HG02610 (cell line): Measurements from ENCODE around the gene ZNF540.
A peak's percentile ranks its signal among the peaks of the same experiment; 100 is the strongest.
"Not testable (repeated sequence)": the region's sequence is repeated elsewhere in the genome, so short reads cannot be mapped to it uniquely, and the experiment has no call there.

Experiments used
- ATAC-seq: cut with Tn5 transposase; IDR thresholded peaks from one replicate; pipeline ENCODE4 v1.9.1; 2021; ENCODE audit warnings: mild to moderate bottlenecking, moderate library complexity; ENCODE audit not compliant: unreplicated experiment

The ZNF540 gene

DNA sequence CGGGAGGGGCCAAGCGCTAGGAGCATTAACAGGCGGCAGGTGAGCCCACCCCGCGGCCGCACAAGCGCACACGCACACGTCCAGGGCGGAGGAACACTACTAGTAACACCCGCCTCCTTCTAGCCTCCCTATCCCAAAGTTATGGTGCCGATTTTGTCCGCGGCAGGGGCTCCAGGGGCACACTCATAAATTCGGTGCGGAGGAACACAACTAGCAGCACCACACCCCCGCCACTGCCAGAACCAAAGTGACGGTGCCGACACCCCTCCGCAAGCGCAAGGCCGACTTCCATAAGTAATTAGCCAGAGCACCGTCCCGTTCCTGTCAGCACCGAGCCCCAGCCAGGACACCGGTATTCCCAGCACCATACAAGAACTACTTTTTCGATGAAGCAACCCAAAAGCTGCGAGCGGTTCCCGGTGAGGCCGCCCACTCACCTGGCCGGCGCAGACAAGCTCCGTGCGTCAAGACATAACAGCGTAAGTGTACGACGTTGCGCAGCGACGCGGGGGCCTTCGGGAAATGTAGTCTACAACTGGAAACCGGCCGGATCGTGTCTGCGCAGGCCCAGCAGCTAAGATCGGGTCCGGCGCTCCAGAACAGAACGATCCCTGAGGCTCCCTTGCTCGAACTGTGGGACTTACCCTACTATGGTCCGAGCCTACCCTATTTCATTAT, at the start of gene ZNF540, which contains the start of gene ZNF571:
Gene ZNF540 (plus strand): TSS at position 573 of the 678 bp plus-strand sequence. CDS start 3,572 bp downstream, outside the sequence.
Gene ZNF571 (minus strand): TSS at position 489 of the 678 bp plus-strand sequence. CDS start 8,116 bp downstream, outside the sequence.
- ATAC-seq = peak; percentile 97

DNA sequence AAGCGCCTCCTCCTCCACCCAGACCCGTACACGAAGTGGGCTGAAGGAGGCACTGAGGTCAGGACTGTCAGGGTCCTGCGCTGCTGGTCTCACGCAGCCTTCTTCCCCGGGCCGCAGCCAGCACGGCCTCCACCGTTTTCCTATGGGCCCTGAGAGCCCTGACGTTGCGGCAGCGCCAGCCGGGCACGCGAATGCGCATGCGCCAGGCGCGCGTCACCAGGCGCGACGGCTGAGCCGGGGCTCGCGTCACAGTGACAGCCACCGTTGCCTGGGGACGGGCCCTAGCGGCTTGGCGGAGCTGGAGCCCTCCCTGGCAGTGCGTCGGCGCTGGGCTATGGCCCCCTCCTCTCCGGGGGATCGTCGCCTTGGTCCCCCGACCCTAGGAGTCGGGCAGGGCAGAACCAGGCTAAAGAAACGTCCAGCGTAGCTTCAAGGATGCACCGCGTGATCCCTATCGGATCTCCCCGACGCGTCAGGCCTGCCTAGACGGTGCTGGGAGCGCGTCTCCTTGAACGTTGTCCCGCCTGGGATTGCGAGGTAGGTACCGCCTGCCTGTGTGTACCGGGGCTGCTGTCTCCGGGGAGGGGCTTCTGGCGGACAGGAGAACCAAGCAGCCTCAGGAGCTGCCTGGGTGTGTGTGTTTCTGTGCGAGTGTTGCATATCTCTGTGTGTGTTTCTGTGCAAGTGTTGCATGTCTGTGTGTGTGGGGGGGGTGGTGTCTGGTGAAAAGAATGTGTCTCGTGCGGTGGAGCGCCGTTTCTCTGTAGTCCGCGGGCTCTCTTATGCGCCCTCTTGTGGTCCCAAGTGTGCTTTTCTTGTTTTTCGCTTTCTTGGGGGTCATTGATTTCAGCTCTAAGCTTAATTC, 43.3 kb upstream of the ZNF540 start:
- ATAC-seq = no peak

DNA sequence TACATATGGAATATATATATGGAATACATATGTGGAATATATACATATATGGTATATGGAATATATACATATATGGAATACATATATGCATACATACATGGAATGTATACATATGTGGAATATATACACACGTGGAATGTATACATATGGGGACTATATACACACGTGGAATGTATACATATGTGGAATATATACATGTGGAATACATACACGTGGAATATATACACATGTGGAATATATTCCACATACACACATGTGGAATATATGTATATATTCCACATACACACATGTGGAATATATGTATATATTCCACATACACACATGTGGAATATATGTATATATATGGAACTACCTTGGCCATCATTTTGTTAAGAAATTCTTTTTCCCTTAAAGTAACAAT, 31.2 kb upstream of the ZNF540 start:
- no peak for ATAC-seq

DNA sequence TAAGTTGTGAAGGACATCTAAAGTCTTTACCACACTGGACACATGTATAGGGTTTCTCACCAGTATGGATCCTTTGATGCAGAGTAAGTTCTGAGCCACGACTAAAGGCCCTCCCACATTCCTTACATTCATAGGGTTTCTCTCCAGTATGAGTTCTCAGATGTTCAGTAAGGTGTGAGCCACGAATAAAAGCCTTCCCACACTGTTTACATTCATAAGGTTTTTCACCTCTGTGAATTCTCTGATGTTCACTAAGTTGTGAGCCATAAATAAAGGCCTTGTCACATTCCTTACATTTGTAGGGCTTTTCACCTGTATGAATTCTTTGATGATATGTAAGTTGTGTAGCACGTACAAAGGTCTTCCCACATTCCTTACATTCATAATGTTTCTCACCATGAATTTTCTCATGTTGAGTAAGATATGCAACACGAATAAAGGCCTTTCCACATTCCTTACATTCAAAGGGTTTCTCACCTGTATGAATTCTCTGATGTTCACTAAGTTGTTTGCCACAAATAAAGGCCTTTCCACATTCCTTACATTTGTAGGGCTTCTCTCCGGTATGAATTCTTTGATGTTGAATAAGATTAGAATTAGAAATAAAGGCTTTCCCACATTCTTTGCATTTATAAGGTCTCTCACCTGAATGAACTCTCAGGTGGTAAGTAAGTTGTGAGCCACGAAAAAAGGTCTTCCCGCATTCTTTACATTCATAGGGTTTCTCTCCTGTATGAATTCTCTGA, 29.9 kb upstream of the ZNF540 start:
- ATAC-seq = no peak

DNA sequence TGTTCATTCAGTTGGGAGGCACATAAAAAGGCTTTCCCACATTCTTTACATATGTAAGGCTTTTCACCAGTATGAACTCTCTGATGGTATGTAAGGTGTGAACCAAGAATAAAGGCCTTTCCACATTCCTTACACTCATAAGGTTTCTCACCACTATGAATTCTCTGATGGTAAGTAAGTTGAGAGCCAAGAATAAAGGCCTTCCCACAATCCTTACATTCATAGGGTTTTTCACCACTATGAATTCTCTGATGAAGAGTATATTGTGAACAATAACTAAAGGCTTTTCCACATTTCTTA, 29.4 kb upstream of the ZNF540 start:
- ATAC-seq = no peak

DNA sequence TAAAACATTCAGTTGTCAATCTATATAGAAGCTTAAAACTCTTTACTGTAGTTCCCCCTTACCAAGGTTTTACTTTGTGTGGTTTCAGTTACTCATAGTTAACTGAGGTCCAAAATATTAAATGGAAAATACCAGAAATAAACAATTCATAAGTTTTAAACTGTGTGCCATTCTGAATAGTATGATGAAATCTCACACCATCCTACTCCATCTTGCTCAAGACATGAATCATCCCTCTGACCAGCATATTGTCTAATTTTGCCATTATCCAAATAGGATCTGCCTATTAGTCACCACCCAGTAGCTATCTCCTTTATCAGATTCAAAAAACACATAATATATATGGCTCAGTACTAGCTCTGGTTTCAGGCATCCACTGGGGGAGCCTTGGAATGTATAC, 22.5 kb upstream of the ZNF540 start:
- no peak for ATAC-seq

DNA sequence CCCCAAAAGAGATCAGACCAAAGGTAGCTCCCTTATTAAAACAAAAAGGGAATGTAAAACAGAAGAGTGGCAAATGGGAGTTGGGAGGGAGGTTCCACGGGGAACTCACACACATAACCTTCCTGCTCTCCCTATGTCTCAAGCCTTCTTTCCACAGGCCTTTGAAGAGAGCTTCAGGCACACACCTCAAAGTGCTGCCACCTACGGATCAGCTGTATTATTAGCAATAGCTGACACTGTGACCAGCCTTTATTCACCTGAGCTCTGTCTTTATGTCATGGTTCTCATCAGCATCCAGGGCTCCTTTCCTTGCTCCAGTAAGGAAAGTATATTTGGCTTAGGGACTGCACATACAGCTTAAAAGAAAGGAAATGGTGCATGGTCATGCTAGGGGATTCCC, 11.3 kb upstream of the ZNF540 start:
- ATAC-seq = no peak

DNA sequence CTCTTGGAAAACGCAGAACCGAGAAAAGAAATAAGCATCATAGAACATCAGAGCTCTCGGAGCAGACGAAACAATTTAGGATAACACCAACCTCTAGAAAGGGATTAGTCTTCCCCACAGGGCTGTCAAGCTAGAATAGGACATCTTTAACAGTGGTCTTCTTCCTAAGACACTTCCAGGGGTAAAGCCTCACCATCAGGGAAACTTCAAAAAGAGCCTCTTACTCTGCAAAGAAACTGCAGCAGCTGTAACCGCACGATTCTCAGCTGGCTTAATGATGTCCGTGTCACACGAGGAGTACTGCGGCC, 726 bp upstream of the ZNF540 start:
- ATAC-seq = no peak

DNA sequence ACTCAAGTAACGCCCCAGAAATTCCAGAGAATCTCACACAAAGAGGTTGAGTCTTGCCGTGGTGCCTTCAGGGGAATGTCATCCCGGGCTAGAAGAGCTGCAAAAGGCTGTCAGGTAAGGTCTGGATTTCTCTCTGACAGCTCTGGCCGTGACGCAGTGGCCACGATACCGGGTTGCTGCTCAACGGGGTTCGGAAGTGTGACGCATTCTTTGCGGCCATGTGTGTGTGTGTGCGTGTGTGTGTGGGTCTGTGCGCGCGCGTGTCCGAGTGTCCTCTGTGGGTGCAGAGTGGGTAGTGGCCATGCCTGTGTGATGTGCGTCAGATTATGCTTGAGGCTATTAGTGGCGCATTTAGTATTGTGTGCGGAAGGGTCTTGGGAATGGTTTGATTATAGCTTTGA, 306 bp downstream of the ZNF540 start:
- peak; percentile 3 for ATAC-seq

DNA sequence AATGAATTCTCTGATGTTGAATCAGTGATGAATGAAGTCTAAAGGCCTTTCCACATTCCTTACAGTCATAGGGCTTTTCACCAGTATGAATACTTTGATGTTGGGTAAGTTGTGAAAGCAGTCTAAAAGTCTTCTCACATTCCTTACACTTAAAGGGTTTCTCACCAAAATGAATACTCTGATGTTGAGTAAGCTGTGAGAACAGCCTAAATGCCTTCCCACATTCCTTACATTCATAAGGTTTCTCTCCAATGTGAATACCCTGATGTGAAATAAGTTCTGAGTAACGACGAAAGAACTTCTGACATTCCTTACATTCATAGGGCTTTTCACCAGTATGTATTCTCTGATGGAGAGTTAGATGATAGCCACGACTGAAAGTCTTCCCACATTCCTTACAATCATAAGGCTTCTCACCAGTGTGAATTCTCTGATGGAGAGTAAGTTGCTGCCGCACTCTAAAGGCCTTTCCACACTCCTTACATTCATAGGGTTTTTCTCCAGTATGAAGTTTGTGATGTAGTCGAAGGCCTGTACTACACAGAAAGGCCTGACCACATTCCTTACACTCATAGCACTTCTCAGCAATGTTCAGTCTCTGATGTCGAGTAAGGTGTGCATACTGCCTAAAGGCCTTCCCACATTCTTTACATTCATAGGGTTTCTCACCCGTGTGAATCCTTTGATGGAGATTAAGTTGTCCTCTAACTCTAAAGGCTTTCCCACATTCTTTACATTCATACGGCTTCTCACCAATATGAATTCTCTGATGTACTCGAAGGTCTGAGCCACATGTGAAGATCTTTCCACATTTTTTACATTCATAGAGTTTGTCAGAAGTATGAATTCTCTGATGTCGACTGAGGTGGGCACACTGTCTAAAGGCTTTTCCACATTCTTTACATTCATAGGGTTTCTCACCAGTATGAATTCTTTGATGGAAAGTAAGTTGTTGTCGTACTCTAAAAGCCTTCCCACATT, 40.7 kb downstream of the ZNF540 start:
- no peak for ATAC-seq

DNA sequence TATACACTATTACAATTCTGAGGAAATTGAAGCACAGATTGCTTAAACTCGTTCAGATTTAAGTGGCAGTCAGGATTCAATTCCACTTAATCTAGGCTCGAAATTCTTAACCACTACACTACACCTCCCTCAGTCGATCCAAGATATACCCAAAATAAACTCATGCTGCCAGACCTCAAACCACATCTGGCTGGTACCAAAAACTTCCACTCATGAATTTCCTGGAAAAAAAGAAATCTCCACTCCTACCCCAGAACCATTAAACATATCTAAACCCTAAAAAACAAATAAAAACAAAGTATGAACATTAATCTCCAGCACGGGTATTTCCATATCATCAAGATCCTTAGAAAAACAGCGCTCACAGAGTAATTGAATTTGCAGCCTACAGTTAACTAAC, 59.4 kb downstream of the ZNF540 start:
- ATAC-seq = no peak

DNA sequence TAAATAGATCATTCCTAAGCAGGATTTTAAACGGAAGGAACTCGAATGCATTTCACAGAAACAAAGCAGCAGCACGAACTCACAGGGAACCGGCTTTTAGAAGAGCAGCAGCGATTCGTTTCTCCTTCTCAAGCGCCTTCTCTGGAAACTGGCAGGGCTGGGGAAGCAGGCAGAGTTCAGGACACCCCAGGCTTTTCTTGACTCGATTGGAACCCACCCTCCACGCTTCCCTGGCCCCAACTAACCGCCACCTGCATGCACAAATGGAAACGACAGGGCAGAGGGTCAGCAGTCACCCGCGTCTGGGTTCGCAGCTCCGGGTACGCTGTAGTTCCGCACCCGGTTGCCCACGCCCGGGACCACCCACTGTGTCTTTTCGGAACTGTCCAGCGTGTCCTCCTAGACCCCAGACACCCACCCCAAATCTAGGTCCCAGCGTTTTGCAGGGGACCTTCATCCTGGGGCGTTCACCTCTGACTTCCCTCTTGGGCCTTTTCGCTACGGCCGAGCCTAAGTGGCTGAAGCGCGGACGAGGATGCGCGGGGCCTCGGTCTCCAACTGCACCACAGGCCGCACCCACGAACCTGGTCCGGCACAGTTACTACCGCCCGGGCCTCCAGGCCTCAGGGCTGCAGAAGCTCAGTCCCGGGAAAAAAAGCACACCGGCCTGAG, 60.1 kb downstream of the ZNF540 start:
- ATAC-seq = peak; percentile 31

DNA sequence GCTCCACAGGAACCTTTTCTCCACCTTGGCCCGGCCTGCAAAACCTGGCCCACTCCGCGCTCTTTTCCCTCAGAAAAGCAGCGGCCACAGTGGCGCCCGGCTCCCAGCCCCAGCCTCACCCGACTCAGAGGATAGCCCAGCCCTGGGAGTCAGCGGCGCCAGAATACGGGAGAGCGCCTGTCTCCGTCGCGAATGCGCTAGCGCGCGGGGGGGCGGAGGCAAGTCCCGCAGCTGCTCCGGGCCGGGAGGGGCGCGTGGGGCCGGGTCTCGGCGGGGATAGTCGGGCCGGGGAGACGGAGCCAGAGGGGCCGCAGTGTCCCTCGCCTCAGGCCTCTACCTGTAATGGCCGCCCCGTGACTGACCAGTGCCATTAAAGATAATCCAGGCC, 60.6 kb downstream of the ZNF540 start, which contains the start of gene ZFP30:
Gene ZFP30 (minus strand): TSS at position 165 of the 388 bp plus-strand sequence. CDS start 7,643 bp downstream, outside the sequence.
- ATAC-seq = peak; percentile 68

DNA sequence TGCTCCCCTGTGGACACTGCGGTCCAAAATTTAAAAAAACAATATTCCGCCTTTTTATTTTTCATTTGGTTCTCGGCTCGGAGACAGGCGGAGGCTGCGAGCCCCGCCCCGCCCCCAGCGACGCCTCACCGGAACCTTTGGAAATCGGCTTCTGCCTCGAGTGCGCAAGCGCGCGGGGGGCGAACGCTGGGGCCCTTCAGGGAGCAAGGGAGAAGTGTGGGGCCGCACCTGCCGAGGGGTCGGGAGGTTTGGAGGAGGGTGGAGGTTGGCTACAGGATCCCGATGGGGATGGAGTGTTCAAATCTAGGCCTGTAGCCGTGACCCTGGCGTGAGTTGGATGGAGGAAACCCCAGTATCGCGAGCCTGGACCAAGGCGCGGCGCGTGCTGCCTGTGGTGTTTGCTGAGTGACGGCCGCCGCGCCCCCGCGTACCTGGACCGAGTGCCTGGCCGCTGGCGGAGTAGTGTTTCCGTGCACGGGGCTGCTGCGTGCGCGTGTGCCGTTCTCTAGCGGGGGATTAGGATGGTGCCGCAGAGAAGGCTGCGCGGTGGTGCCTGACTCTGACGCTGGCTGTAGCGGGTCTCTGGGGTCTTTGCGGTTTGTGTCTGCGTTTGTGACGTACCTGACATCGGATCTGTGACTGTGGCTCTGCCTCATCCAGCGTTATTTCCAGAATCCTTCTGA, 61.2 kb downstream of the ZNF540 start:
- ATAC-seq = peak; percentile 58

DNA sequence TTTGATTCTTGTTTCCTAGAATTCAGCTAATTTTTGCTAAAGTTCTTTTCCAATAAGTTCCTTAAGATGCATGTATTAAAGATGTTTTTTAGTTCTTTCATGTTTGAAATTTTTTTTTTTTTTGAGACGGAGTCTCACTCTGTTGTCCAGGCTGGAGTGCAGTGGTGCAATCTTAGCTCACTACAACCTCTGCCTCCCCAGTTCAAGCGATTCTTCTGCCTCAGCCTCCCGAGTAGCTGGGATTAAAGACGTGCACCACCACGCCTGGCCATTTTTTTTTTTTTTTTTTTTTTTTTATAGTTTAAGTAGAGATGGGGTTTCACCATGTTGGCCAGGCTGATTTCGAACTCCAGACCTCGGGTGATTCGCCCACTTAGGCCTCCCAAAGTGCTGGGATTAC, 62.5 kb downstream of the ZNF540 start:
- ATAC-seq = not testable (repeated sequence)
